CD4-positive, alpha-beta memory T cell (primary cell): ENCODE results near the gene RPIA. TPM values are rescaled to one million over a fixed set of nuclear protein-coding genes. Genes with fewer than 3 reads are reported as not detected.
A peak's percentile ranks its signal among the peaks of the same experiment; 100 is the strongest.
"Not testable (repeated sequence)": the region's sequence is repeated elsewhere in the genome, so short reads cannot be mapped to it uniquely, and the experiment has no call there.

Experiments used
- CTCF ChIA-PET: fragments of 350-600 bp; sonication (Branson Sonifier 250); formaldehyde crosslinking; loops from one replicate; lab custom pipeline; 2021; ENCODE audit warnings: inconsistent platforms; ENCODE audit not compliant: partially characterized antibody; lab: Charles Lee
- POLR2A ChIA-PET: fragments of 350-600 bp; sonication (Branson Sonifier 250); formaldehyde crosslinking; loops from one replicate; lab custom pipeline; 2021; ENCODE audit not compliant: partially characterized antibody; lab: Charles Lee
- DNase-seq, 5 donors: peaks; one replicate each; pipeline versions ENCODE4 v3.0.0 to v3.0.0-alpha.2; 2020 to 2022; ENCODE audit warnings: mixed read lengths in 1 of 5
- H3K27ac ChIP-seq: one replicate; pipeline ENCODE4 v1.7.0; 2013; ENCODE audit warnings: low read depth, low read length
- H3K27me3 ChIP-seq: 2 replicates; pipeline ENCODE4 v1.7.0; 2013; ENCODE audit warnings: mild to moderate bottlenecking, low read length, moderate library complexity; ENCODE audit not compliant: insufficient read depth
- H3K36me3 ChIP-seq: 2 replicates; pipeline ENCODE4 v1.7.0; 2013; ENCODE audit warnings: mild to moderate bottlenecking, low read length, moderate library complexity; ENCODE audit not compliant: insufficient read depth
- H3K4me1 ChIP-seq: 2 replicates; pipeline ENCODE4 v1.7.0; 2013; ENCODE audit warnings: mild to moderate bottlenecking, low read length, moderate library complexity; ENCODE audit not compliant: insufficient read depth
- H3K4me3 ChIP-seq, 2 donors: one replicate each; pipeline ENCODE4 v1.7.0; 2013; ENCODE audit warnings: low read length in 2 of 2, mild to moderate bottlenecking in 1 of 2
- H3K9me3 ChIP-seq, 2 donors: one replicate each; pipeline ENCODE4 v1.7.0; 2013; ENCODE audit warnings: low read length in 2 of 2, control low read depth in 1 of 2; ENCODE audit not compliant: control insufficient read depth in 1 of 2
- H3K27ac Mint-ChIP-seq, 7 donors: one replicate each; pipeline ENCODE4 v1.8.0; 2020 to 2021; ENCODE audit warnings: mixed read lengths in 7 of 7, mild to moderate bottlenecking in 6 of 7, inconsistent platforms in 3 of 7, moderate library complexity in 3 of 7
- H3K27me3 Mint-ChIP-seq, 2 donors: one replicate each; pipeline ENCODE4 v1.8.0; 2020 to 2021; ENCODE audit warnings: mixed read lengths in 2 of 2
- H3K36me3 Mint-ChIP-seq, 2 donors: one replicate each; pipeline ENCODE4 v1.8.0; 2020 to 2021; ENCODE audit warnings: mixed read lengths in 2 of 2, inconsistent platforms in 1 of 2, mild to moderate bottlenecking in 1 of 2
- H3K4me1 Mint-ChIP-seq, 4 donors: one replicate each; pipeline ENCODE4 v1.8.0; 2020 to 2021; ENCODE audit warnings: mixed read lengths in 4 of 4, mild to moderate bottlenecking in 1 of 4
- H3K4me3 Mint-ChIP-seq, 8 donors: one replicate each; pipeline ENCODE4 v1.8.0; 2020 to 2021; ENCODE audit warnings: mixed read lengths in 8 of 8, mild to moderate bottlenecking in 7 of 8, moderate library complexity in 6 of 8, inconsistent platforms in 3 of 8
- H3K9me3 Mint-ChIP-seq, 8 donors: one replicate each; pipeline ENCODE4 v1.8.0; 2020 to 2021; ENCODE audit warnings: mixed read lengths in 8 of 8, mild to moderate bottlenecking in 5 of 8, inconsistent platforms in 3 of 8, moderate library complexity in 1 of 8
- intact Hi-C: fragments of 100-400 bp; cut with micrococcal nuclease; formaldehyde crosslinking; loops from one replicate; pipeline ENCODE4 v1.15.1; 2023
- polyA plus RNA-seq, 2 donors: library from polyadenylated mRNA; unstranded; fragments of 300-500 nt; fragmentation: Illumina TruSeq; gene quantifications; one replicate each; pipeline ENCODE4 v1.2.3, GENCODE V29; 2021
- total RNA-seq, 2 experiments: library from RNA; stranded (reverse); gene quantifications; one replicate each; pipeline ENCODE4 v1.2.3, GENCODE V29; 2021

RPIA gene
- 10 to 100 TPM; 20.9 to 23.2 TPM for total RNA-seq
- 10 to 100 TPM; 44.2 to 44.5 TPM for polyA plus RNA-seq

- Mint-ChIP-seq H3K4me3 (peak within 1 kb of the TSS; percentile 93 to 98 (median 96)), H3K9me3 (peaks cover 0 to 4% (median 0%) of the 10 kb centered on the region in 8 donors), H3K36me3 (peaks cover 9 to 19% of the 10 kb centered on the region in 2 donors), H3K27me3 (no peaks in the 10 kb centered on the region), H3K4me1 (peaks cover 37 to 68% (median 47%) of the 10 kb centered on the region in 4 donors), H3K27ac (peak within 1 kb of the TSS; percentile 91 to 98 (median 96))
- intact Hi-C loops, result loop anchor here (1.0 to 5.0 kb wide), 3 partner anchors 64 to 636 kb away; partner anchors contain the start of genes EIF2AK3 and KRCC1
- Histone ChIP-seq H3K27ac (peak within 1 kb of the TSS; percentile 78), H3K4me3 (peak within 1 kb of the TSS; percentile 77 to 95), H3K27me3 (no peaks in the 10 kb centered on the region), H3K36me3 (no peaks in the 10 kb centered on the region), H3K4me1 (peaks cover 29% of the 10 kb centered on the region), H3K9me3 (no peaks in the 10 kb centered on the region)
- POLR2A ChIA-PET, result interaction anchor here (0.9 to 4.2 kb wide), 6 partner anchors 10 to 92 kb away, joined by 3 to 49 read pairs (median 4); partner anchors contain the start of gene EIF2AK3
- peak; percentile 98 to 100 (median 98) for DNase-seq
- CTCF ChIA-PET, result interaction anchor here (0.6 to 2.2 kb wide), 10 partner anchors 8 to 96 kb away, joined by 3 to 9 read pairs (median 6); partner anchors contain the start of gene EIF2AK3
Measured at GRCh38 chr2:88691339-88692183, at the start of gene RPIA. RPIA (plus strand) TSS chr2:88691673; CDS start chr2:88691699, 26 bp downstream.

DNA sequence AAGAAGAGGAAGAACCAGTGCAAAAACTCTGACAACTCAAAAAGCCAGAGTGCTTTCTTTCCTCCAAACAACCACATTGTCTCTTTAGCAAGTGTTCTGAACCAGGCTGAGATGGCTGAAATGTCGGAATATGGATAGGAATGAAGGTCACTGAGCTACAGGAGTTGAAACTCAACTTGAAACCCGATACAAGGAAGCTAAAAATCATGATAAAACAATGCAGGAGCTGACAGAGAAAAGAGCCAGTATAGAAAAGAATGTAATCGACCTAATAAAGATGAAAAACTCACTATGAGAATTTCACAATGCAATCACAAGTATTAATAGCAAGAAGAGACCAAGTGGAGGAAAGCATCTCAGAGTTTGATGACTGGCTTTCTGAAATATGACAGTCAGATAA lies 49.2 kb upstream of the RPIA start:
- no peak for DNase-seq
- Histone ChIP-seq H3K27ac (no peak overlapping the region), H3K4me3 (no peak overlapping the region), H3K4me1 (peaks cover 20% of the 10 kb centered on the region), H3K27me3 (no peaks in the 10 kb centered on the region), H3K36me3 (no peaks in the 10 kb centered on the region), H3K9me3 (no peaks in the 10 kb centered on the region)
- Mint-ChIP-seq H3K9me3 (peaks cover 0 to 20% (median 5%) of the 10 kb centered on the region in 8 donors), H3K4me3 (no peak overlapping the region), H3K36me3 (peaks cover 0 to 5% of the 10 kb centered on the region in 2 donors), H3K4me1 (peaks cover 12 to 29% (median 20%) of the 10 kb centered on the region in 4 donors), H3K27me3 (no peaks in the 10 kb centered on the region), H3K27ac (no peak overlapping the region)
- intact Hi-C loops, result no loop called here
- POLR2A ChIA-PET, result no interaction called here
- CTCF ChIA-PET, result no interaction called here

DNA sequence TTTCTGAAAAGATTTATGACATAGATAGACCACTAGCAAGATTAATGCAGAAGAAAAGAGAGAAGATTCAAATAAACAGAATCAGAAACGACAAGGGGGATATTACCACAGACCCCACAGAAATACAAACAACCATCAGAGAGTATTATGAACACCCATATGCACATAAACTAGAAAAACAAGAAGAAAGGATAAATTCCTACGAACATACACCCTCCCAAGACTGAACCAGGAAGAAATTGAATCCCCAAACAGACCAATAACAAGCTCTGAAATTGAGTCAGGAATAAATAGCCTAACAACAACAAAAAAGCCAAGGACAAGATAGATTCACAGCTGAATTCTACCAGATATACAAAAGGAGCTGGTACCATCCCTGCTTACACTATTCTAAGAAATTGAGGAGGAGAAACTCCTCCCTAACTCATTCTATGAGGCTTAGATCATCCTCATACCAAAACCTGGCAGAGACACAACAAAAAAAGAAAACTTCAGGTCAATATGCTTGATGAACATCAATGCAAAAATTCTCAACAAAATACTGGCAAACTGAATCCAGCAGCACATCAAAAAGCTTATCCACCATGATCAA lies 46.1 kb upstream of the RPIA start:
- intact Hi-C loops, H3K27ac ChIP-seq, H3K4me3 ChIP-seq, H3K9me3 ChIP-seq, DNase-seq, H3K4me1 ChIP-seq, H3K4me3 Mint-ChIP-seq, H3K27me3 Mint-ChIP-seq, H3K36me3 Mint-ChIP-seq, H3K36me3 ChIP-seq, H3K9me3 Mint-ChIP-seq, H3K27me3 ChIP-seq, POLR2A ChIA-PET: not testable (repeated sequence)
- Mint-ChIP-seq H3K27ac (peak overlapping the region in 3 of 7 donors; percentile 4 to 15 (median 14)), H3K4me1 (peaks cover 9 to 17% (median 12%) of the 10 kb centered on the region in 4 donors)
- CTCF ChIA-PET, result interaction anchor here (0.9 to 1.3 kb wide), 3 partner anchors 8 to 86 kb away, joined by 3 to 5 read pairs (median 4); no protein-coding TSS in a partner anchor

DNA sequence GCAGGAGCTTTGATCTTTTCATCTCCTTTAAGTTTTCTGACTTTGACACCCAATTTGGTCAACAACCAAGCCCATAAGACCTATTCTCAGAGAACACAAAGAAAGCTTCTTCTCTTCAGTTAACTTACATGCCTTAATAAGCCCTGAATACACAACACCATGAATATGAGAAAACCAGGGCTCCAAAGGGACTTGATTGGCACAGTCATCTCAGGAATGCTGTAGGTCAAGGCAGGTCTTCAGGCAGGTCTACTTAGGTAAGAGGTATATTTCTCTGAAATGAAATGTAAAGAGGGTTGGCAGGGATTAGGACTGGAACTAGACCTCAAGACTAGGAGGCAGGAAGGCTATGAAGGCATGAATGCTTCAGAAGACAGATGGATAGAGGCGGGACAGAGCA lies 39.8 kb upstream of the RPIA start:
- POLR2A ChIA-PET, result no interaction called here

DNA sequence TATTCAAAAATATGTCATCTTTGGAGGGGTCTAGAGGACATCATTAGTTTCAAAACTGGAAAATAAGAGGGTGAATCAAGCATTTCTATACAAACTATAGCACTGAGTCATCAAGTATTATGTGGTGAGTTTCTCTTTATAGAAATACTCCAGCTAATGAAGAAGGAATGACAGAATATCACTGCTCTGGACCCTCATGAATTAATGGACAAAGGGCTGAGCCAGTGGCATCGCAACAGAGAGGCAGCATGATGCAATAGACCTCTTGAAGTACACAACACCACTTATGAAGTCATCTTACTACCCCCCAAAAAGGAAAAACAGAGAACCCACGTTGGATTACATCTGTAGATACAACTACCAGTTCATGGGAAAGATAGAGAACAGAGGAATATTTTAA lies 36.8 kb upstream of the RPIA start:
- Histone ChIP-seq H3K4me3 (no peak overlapping the region), H3K27ac (no peak overlapping the region), H3K9me3 (no peaks in the 10 kb centered on the region), H3K27me3 (no peaks in the 10 kb centered on the region), H3K36me3 (no peaks in the 10 kb centered on the region), H3K4me1 (no peaks in the 10 kb centered on the region)
- Mint-ChIP-seq H3K9me3 (no peaks in the 10 kb centered on the region), H3K27me3 (no peaks in the 10 kb centered on the region), H3K36me3 (peaks cover 0 to 3% of the 10 kb centered on the region in 2 donors), H3K4me3 (no peak overlapping the region), H3K27ac (no peak overlapping the region), H3K4me1 (peaks cover 0 to 1% (median under 1%) of the 10 kb centered on the region in 4 donors)
- ChIA-PET POLR2A (no interaction called here), CTCF (no interaction called here)
- DNase-seq, result no peak
- intact Hi-C loops, result no loop called here

More for the DNA sequence above, 39.8 kb upstream of the RPIA start:
- Histone ChIP-seq H3K4me1 (no peaks in the 10 kb centered on the region), H3K36me3 (no peaks in the 10 kb centered on the region), H3K9me3 (no peaks in the 10 kb centered on the region), H3K4me3 (no peak overlapping the region), H3K27me3 (no peaks in the 10 kb centered on the region), H3K27ac (no peak overlapping the region)
- intact Hi-C loops, result no loop called here
- H3K27me3 Mint-ChIP-seq, result no peaks in the 10 kb centered on the region
- CTCF ChIA-PET, result interaction anchor here (0.9 kb wide), 1 partner anchor 16 kb away, joined by 4 read pairs; no protein-coding TSS in a partner anchor
- peaks cover 0 to 3% of the 10 kb centered on the region in 2 donors for H3K36me3 Mint-ChIP-seq
- H3K4me1 Mint-ChIP-seq, result peaks cover 0 to 1% (median under 1%) of the 10 kb centered on the region in 4 donors
- H3K4me3 Mint-ChIP-seq, result no peak overlapping the region
- H3K9me3 Mint-ChIP-seq, result no peaks in the 10 kb centered on the region
- no peak for DNase-seq
- no peak overlapping the region for H3K27ac Mint-ChIP-seq

DNA sequence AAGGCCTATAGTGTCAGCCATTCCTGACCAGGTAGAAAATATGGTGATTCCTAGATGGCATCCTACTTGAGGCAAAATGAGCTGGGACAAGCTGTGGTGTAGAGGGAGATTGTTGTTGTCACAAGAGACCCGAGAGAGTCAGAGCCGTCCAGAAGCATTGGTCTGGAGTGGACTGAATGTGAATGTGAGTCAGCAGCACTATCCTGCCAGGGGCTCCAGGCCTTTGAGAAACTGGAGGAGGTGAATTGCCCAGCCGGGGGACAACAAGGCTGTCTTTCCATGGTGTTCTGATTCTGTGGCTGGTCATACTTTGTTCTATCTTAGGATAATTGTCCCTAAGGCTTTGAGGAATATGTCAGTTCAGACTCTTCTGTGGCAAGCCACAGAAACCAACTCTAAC lies 34.8 kb upstream of the RPIA start:
- no peaks in the 10 kb centered on the region for H3K27me3 Mint-ChIP-seq
- H3K27me3 ChIP-seq, result no peaks in the 10 kb centered on the region
- POLR2A ChIA-PET, result no interaction called here

DNA sequence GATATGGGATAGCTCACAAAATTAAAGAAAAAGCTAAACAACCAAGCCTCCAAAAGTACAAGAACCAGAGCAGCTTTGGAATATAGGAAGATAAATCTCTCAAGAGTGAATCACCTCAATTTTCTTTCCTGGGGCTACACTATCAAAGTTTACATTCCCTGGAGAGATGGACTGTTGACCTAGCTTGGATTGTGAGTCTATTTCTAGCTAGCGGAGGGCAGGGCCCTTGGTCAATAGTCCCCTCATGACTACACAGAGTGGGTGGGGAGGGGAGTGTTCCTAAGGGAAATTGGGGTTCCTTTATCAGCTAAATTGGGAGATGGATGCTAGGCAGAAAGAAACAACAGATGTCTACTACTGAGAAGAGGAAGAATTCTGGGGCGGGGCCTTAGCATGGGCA lies 34.3 kb upstream of the RPIA start:
- Mint-ChIP-seq H3K9me3 (no peaks in the 10 kb centered on the region), H3K27me3 (no peaks in the 10 kb centered on the region), H3K4me1 (no peaks in the 10 kb centered on the region), H3K4me3 (no peak overlapping the region), H3K36me3 (no peaks in the 10 kb centered on the region), H3K27ac (no peak overlapping the region)
- CTCF ChIA-PET, result interaction anchor here (1.2 to 4.8 kb wide), 2 partner anchors 11 to 14 kb away, joined by 3 to 29 read pairs; no protein-coding TSS in a partner anchor
- H3K4me3 ChIP-seq, result no peak overlapping the region
- H3K27me3 ChIP-seq, result no peaks in the 10 kb centered on the region
- POLR2A ChIA-PET, result interaction anchor here (0.9 kb wide), 1 partner anchor 34 kb away, joined by 3 read pairs; the partner anchor contains the start of gene RPIA
- H3K27ac ChIP-seq, result no peak overlapping the region
- H3K36me3 ChIP-seq, result no peaks in the 10 kb centered on the region
- H3K4me1 ChIP-seq, result no peaks in the 10 kb centered on the region
- DNase-seq, result no peak
- intact Hi-C loops, result no loop called here
- H3K9me3 ChIP-seq, result no peaks in the 10 kb centered on the region

More for the DNA sequence above, 34.8 kb upstream of the RPIA start:
- Histone ChIP-seq H3K27ac (no peak overlapping the region), H3K4me1 (no peaks in the 10 kb centered on the region), H3K36me3 (no peaks in the 10 kb centered on the region), H3K4me3 (no peak overlapping the region), H3K9me3 (no peaks in the 10 kb centered on the region)
- intact Hi-C loops, result no loop called here
- Mint-ChIP-seq H3K4me3 (no peak overlapping the region), H3K27ac (no peak overlapping the region), H3K4me1 (peaks cover 0 to 1% (median under 1%) of the 10 kb centered on the region in 4 donors), H3K9me3 (no peaks in the 10 kb centered on the region), H3K36me3 (no peaks in the 10 kb centered on the region)
- CTCF ChIA-PET, result interaction anchor here (1.2 to 4.8 kb wide), 2 partner anchors 11 to 15 kb away, joined by 3 to 29 read pairs; no protein-coding TSS in a partner anchor
- DNase-seq, result no peak
